Smooth muscle cell of bladder (primary cell): ENCODE results near the gene NLRP11. TPM values are rescaled to one million over a fixed set of nuclear protein-coding genes. Genes with fewer than 3 reads are reported as not detected.

ENCODE experiments used
- total RNA-seq: library from RNA; depleted of rRNA; stranded (reverse); fragments of >200 nt; gene quantifications from 2 replicates; pipeline ENCODE4 v1.2.3, GENCODE V29; 2014

The NLRP11 gene
- total RNA-seq: not detected in 2 replicates

GRCh38 chr19:55831846-55832245 is at the start of gene NLRP11:
NLRP11 (minus strand) TSS chr19:55831999; CDS start chr19:55818174, 13,825 bp downstream.

DNA sequence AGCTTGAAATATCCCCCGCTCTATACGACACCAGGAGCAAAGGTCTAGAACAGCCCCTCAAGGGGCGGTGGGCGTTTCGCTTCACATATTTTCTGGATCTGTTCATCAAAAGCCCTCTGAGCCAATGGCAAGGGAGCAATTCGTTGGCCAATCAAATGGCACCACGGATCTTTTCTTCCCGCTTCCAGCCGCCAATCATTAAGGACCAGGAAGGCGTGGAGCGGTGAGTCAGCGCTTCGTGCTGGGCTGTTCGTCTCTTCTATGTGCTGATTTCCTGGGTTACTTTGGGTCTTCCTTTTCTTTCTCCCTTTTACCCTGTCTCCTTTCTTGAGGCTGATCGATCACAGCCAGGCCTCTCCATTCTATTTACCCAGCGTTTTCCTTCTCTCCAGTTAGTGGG is 4.5 kb upstream of the NLRP11 start, which contains the start of gene NLRP4:
Gene NLRP4 (plus strand): TSS at position 201 of the 400 bp plus-strand sequence. CDS start 15,541 bp downstream, outside the sequence.

GRCh38 chr19:55768818-55769217 is 63.0 kb downstream of the NLRP11 start, which contains the start of gene RFPL4AL1:
RFPL4AL1 (plus strand) TSS chr19:55769118; CDS start chr19:55771805, 2,687 bp downstream.

GRCh38 chr19:55758797-55759196 is 73.0 kb downstream of the NLRP11 start, which contains the start of gene RFPL4A:
RFPL4A (plus strand) TSS chr19:55759097; CDS start chr19:55761801, 2,704 bp downstream.

DNA sequence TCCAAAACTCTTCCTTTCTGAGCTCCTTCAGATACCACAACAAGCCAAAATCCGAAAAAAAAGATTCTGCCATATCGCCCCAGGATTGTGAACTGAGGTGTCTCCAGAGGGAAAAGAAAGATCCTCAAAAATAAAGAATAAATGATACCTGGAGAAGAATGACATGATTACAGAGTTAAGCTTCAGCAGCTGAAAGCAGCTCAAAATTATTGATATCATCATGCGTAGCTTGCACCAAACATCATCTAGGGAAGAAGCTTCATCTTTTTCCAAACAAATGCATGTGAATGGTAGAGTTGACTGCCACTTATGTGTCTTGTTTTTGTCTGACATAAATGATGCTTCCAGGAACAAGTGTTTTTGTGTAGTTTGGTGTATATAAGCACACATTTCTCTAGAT is 93.5 kb downstream of the NLRP11 start, which contains the start of gene NLRP9:
Gene NLRP9 (minus strand): TSS at position 101 of the 400 bp plus-strand sequence. CDS start 28 bp downstream, at position 73.

Other genes with a start within 250 kb of the NLRP11 start
- 1.6 and 2.7 TPM in 2 replicates for gene FIZ1, start 232.5 kb downstream of the NLRP11 start, total RNA-seq
- 9.1 and 9.5 TPM in 2 replicates for gene ZNF524, start 231.7 kb downstream of the NLRP11 start, total RNA-seq
- 0.43 and 0.55 TPM in 2 replicates for gene ZNF865, start 226.4 kb downstream of the NLRP11 start, total RNA-seq
- gene ZNF784, start 207.4 kb downstream of the NLRP11 start, total RNA-seq: 3.8 and 4.0 TPM in 2 replicates
- 4.4 and 5.4 TPM in 2 replicates for gene ZNF580, start 191.0 kb downstream of the NLRP11 start, total RNA-seq
- gene ZNF581, start 188.3 kb downstream of the NLRP11 start, total RNA-seq: 23.9 and 25.7 TPM in 2 replicates
- gene CCDC106, start 183.8 kb downstream of the NLRP11 start, total RNA-seq: 5.3 and 6.2 TPM in 2 replicates
- 76.8 and 86.0 TPM in 2 replicates for gene U2AF2, start 177.0 kb downstream of the NLRP11 start, total RNA-seq
- gene EPN1, start 156.8 kb downstream of the NLRP11 start, total RNA-seq: 27.3 and 35.7 TPM in 2 replicates
- not detected in 2 replicates for gene NLRP9, start 93.6 kb downstream of the NLRP11 start, total RNA-seq
- not detected in 2 replicates for gene RFPL4A, start 72.9 kb downstream of the NLRP11 start, total RNA-seq
- gene RFPL4AL1, start 62.9 kb downstream of the NLRP11 start, total RNA-seq: not detected in 2 replicates
- gene NLRP4, start 4.5 kb upstream of the NLRP11 start, total RNA-seq: not detected in 2 replicates
- gene NLRP13, start 100.3 kb upstream of the NLRP11 start, total RNA-seq: not detected in 2 replicates
- not detected in 2 replicates for gene NLRP8, start 115.8 kb upstream of the NLRP11 start, total RNA-seq
- not detected in 2 replicates for gene NLRP5, start 154.8 kb upstream of the NLRP11 start, total RNA-seq